Caco-2 (cell line): Measurements from ENCODE around the gene TANK. TPM values are rescaled to one million over a fixed set of nuclear protein-coding genes. Genes with fewer than 3 reads are reported as not detected.
"Not testable (repeated sequence)": the region's sequence is repeated elsewhere in the genome, so short reads cannot be mapped to it uniquely, and the experiment has no call there.

Experiments used
- BruUV-seq: library from RNA; stranded (reverse); fragments of 400-500 nt; replicated peaks from 2 replicates; lab custom pipeline; 2021; lab: Mats Ljungman, UMichigan
- CTCF ChIA-PET: fragments of 300-600 bp; sonication (Branson Sonifier 250); formaldehyde crosslinking; loops from one replicate; lab custom pipeline; 2022; ENCODE audit warnings: antibody characterized with exemption; lab: Charles Lee
- POLR2A ChIA-PET: fragments of 300-600 bp; sonication (Branson Sonifier 250); formaldehyde crosslinking; loops from one replicate; lab custom pipeline; 2022; ENCODE audit warnings: antibody characterized with exemption; lab: Charles Lee
- DNase-seq, 2 experiments: peaks; one replicate each; pipeline versions ENCODE4 v3.0.0 to v3.0.0-alpha.2; 2020 to 2022
- H3K27me3 ChIP-seq: replicated peaks from 2 replicates; pipeline ENCODE4 v1.6.0; 2011; ENCODE audit warnings: low read length; ENCODE audit not compliant: control insufficient read depth, insufficient read depth
- H3K36me3 ChIP-seq: 2 replicates; pipeline ENCODE4 v1.5.1; 2011; ENCODE audit warnings: low read length; ENCODE audit not compliant: control insufficient read depth, insufficient read depth
- H3K4me1 ChIP-seq: fragments of 250-450 bp; sonication (Bioruptor Pico); 2 replicates; pipeline ENCODE4 v1.5.1; 2020; ENCODE audit warnings: mild to moderate bottlenecking
- H3K4me3 ChIP-seq: 2 replicates; pipeline ENCODE4 v1.5.1; 2011; ENCODE audit warnings: low read depth, mild to moderate bottlenecking, control low read depth, low read length
- H3K9me3 ChIP-seq: fragments of 250-450 bp; sonication (Bioruptor Pico); 2 replicates; pipeline ENCODE4 v1.5.1; 2020; ENCODE audit warnings: mild to moderate bottlenecking, moderate library complexity
- H3K27ac Mint-ChIP-seq: one replicate; pipeline ENCODE4 v1.8.0; 2022; ENCODE audit warnings: mixed read lengths; ENCODE audit not compliant: unreplicated experiment
- H3K27me3 Mint-ChIP-seq: one replicate; pipeline ENCODE4 v1.8.0; 2022; ENCODE audit warnings: mixed read lengths; ENCODE audit not compliant: insufficient read depth, unreplicated experiment
- H3K36me3 Mint-ChIP-seq: one replicate; pipeline ENCODE4 v1.8.0; 2022; ENCODE audit warnings: mild to moderate bottlenecking, mixed read lengths; ENCODE audit not compliant: insufficient read depth, unreplicated experiment
- H3K4me1 Mint-ChIP-seq: one replicate; pipeline ENCODE4 v1.8.0; 2022; ENCODE audit warnings: low read depth, mixed read lengths; ENCODE audit not compliant: unreplicated experiment
- H3K4me3 Mint-ChIP-seq: one replicate; pipeline ENCODE4 v1.8.0; 2022; ENCODE audit warnings: mild to moderate bottlenecking, moderate library complexity, mixed read lengths; ENCODE audit not compliant: unreplicated experiment
- H3K9me3 Mint-ChIP-seq: one replicate; pipeline ENCODE4 v1.8.0; 2022; ENCODE audit warnings: mixed read lengths; ENCODE audit not compliant: unreplicated experiment
- intact Hi-C: fragments of 100-400 bp; cut with micrococcal nuclease; formaldehyde crosslinking; loops from one replicate; pipeline ENCODE4 v1.10.0; 2022; ENCODE audit not compliant: unreplicated experiment
- total RNA-seq: library from RNA; stranded (reverse); gene quantifications from 2 replicates; pipeline ENCODE4 v1.2.3, GENCODE V29; 2022
- TF ChIP-seq, protein P1 (sequence below), 2 experiments: fragments of 200-600 bp in 1 of 2; IDR thresholded peaks; 1 replicate in 1 of 2; 2 replicates in 1 of 2; pipeline versions ENCODE4 v1.5.1 to v1.8.0; 2011 to 2022; ENCODE audit warnings: antibody characterized with exemption in 1 of 2, control low read depth in 1 of 2, inconsistent platforms in 1 of 2, low read depth in 1 of 2, low read length in 1 of 2, mild to moderate bottlenecking in 1 of 2, moderate library complexity in 1 of 2; ENCODE audit not compliant: insufficient read depth in 1 of 2, severe bottlenecking in 1 of 2, unreplicated experiment in 1 of 2

The TANK gene
- total RNA-seq, 1 experiment from 2014 or later, result 56.0 TPM

- BruUV-seq, result no TSS peak
- no peak for DNase-seq
- H3K9me3 Mint-ChIP-seq, result no peaks in the 10 kb centered on the region
- POLR2A ChIA-PET, result no interaction called here
- no peak overlapping the region for H3K27ac Mint-ChIP-seq
- Histone ChIP-seq H3K4me1 (peaks cover 32% of the 10 kb centered on the region), H3K27me3 (no peaks in the 10 kb centered on the region), H3K4me3 (no peak overlapping the region), H3K36me3 (no peaks in the 10 kb centered on the region), H3K9me3 (no peaks in the 10 kb centered on the region)
- intact Hi-C loops, result no loop called here
- CTCF ChIA-PET, result no interaction called here
- TF ChIP-seq, protein P1, sequence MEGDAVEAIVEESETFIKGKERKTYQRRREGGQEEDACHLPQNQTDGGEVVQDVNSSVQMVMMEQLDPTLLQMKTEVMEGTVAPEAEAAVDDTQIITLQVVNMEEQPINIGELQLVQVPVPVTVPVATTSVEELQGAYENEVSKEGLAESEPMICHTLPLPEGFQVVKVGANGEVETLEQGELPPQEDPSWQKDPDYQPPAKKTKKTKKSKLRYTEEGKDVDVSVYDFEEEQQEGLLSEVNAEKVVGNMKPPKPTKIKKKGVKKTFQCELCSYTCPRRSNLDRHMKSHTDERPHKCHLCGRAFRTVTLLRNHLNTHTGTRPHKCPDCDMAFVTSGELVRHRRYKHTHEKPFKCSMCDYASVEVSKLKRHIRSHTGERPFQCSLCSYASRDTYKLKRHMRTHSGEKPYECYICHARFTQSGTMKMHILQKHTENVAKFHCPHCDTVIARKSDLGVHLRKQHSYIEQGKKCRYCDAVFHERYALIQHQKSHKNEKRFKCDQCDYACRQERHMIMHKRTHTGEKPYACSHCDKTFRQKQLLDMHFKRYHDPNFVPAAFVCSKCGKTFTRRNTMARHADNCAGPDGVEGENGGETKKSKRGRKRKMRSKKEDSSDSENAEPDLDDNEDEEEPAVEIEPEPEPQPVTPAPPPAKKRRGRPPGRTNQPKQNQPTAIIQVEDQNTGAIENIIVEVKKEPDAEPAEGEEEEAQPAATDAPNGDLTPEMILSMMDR (IDR thresholded peaks at IDR 0.05; ENCODE audit: insufficient read depth in 1 of 2, low read depth in 1 of 2, low read length in 1 of 2, severe bottlenecking in 1 of 2, unreplicated experiment in 1 of 2), result no peak
- peaks cover 10% of the 10 kb centered on the region for H3K36me3 Mint-ChIP-seq
- no peaks in the 10 kb centered on the region for H3K27me3 Mint-ChIP-seq
- no peak overlapping the region for H3K4me3 Mint-ChIP-seq
- H3K4me1 Mint-ChIP-seq, result peaks cover 21% of the 10 kb centered on the region
Observed at GRCh38 chr2:161131804-161132203, 28.4 kb upstream of the TANK start.

DNA sequence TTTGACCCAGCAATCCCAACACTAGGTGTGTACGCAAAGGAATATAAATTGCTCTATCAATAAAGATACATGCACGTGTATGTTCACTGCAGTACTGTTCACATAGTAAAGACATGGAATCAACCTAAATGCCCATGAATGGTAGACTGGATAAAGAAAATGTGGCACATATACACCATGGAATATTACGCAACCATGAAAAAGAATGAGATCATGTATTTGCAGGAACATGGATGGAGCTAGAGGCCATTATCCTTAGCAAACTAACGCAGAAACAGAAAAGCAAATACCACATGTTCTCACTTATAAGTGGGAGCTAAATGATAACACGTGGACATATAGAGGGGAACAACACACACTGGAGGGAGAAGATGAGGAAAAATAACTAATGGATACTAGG lies 27.8 kb upstream of the TANK start:
- H3K9me3 Mint-ChIP-seq, H3K27me3 ChIP-seq, H3K4me3 ChIP-seq, H3K4me3 Mint-ChIP-seq, POLR2A ChIA-PET, H3K27me3 Mint-ChIP-seq, H3K36me3 Mint-ChIP-seq, H3K9me3 ChIP-seq, BruUV-seq, intact Hi-C loops, DNase-seq, H3K36me3 ChIP-seq, H3K27ac Mint-ChIP-seq, CTCF ChIA-PET: not testable (repeated sequence)
- peaks cover 21% of the 10 kb centered on the region for H3K4me1 Mint-ChIP-seq
- H3K4me1 ChIP-seq, result peaks cover 33% of the 10 kb centered on the region

DNA sequence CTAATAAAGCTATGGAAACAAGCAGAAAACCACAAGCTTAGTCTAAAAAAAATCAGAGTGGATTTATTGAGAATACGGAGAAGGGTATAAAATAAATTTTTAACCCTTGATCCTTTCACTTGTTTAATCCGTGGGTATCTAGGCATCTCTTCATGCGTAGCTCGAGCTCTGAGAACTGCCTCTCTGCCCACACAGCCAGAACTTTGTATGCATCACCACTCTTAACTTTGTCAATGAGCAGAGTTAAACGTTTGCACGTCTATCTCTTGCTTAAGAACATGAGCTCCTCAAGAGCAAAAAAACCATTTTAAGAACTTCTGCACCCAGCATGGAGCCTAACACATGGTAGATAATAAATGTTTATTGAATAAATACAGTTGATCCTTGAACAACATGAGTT lies 26.9 kb upstream of the TANK start:
- peaks cover 10% of the 10 kb centered on the region for H3K36me3 Mint-ChIP-seq
- DNase-seq, result no peak
- peaks cover 21% of the 10 kb centered on the region for H3K4me1 Mint-ChIP-seq
- Histone ChIP-seq H3K27me3 (no peaks in the 10 kb centered on the region), H3K4me3 (no peak overlapping the region), H3K36me3 (no peaks in the 10 kb centered on the region), H3K9me3 (no peaks in the 10 kb centered on the region), H3K4me1 (peaks cover 33% of the 10 kb centered on the region)
- TF ChIP-seq, protein P1 (IDR thresholded peaks at IDR 0.05; ENCODE audit: insufficient read depth in 1 of 2, low read depth in 1 of 2, low read length in 1 of 2, severe bottlenecking in 1 of 2, unreplicated experiment in 1 of 2), result no peak
- no peaks in the 10 kb centered on the region for H3K27me3 Mint-ChIP-seq
- intact Hi-C loops, result no loop called here
- no TSS peak for BruUV-seq
- no peaks in the 10 kb centered on the region for H3K9me3 Mint-ChIP-seq
- POLR2A ChIA-PET, result no interaction called here
- peak overlapping the region; percentile 90 for H3K27ac Mint-ChIP-seq
- H3K4me3 Mint-ChIP-seq, result no peak overlapping the region
- CTCF ChIA-PET, result no interaction called here
